NCI-H510A (cell line): Measurements from ENCODE around the gene VANGL2.

Experiments used
- DNase-seq: peaks from one replicate; lab custom pipeline; 2025; lab: John Stamatoyannopoulos, UW

VANGL2 gene

GRCh38 chr1:160406131-160406968 is 6.0 kb downstream of the VANGL2 start:
- no peak for DNase-seq

- no peak for DNase-seq
Observed at GRCh38 chr1:160407839-160408801, 7.8 kb downstream of the VANGL2 start.

GRCh38 chr1:160408864-160409263 is 8.5 kb downstream of the VANGL2 start:
- DNase-seq: no peak

GRCh38 chr1:160409486-160409885 is 9.1 kb downstream of the VANGL2 start:
- DNase-seq: no peak

GRCh38 chr1:160410406-160411005 is 10.1 kb downstream of the VANGL2 start:
- no peak for DNase-seq

GRCh38 chr1:160411271-160412027 is 11.1 kb downstream of the VANGL2 start:
- DNase-seq: no peak

- no peak for DNase-seq
Observed at GRCh38 chr1:160412028-160412362, 11.6 kb downstream of the VANGL2 start.

- DNase-seq: no peak
Observed at GRCh38 chr1:160413716-160414115, 13.4 kb downstream of the VANGL2 start.

GRCh38 chr1:160414881-160415280 is 14.5 kb downstream of the VANGL2 start:
- no peak for DNase-seq

- no peak for DNase-seq
Observed at GRCh38 chr1:160415696-160416290, 15.4 kb downstream of the VANGL2 start.

GRCh38 chr1:160416369-160416768 is 16.0 kb downstream of the VANGL2 start:
- DNase-seq: no peak

GRCh38 chr1:160418483-160418882 is 18.1 kb downstream of the VANGL2 start:
- no peak for DNase-seq

- DNase-seq: no peak
Observed at GRCh38 chr1:160419150-160419837, 18.9 kb downstream of the VANGL2 start.

- no peak for DNase-seq
Observed at GRCh38 chr1:160419838-160420169, 19.4 kb downstream of the VANGL2 start.

GRCh38 chr1:160420881-160421842 is 20.8 kb downstream of the VANGL2 start:
- no peak for DNase-seq

GRCh38 chr1:160421881-160422280 is 21.5 kb downstream of the VANGL2 start:
- DNase-seq: no peak

- DNase-seq: no peak
Observed at GRCh38 chr1:160423966-160424365, 23.6 kb downstream of the VANGL2 start.

- DNase-seq: no peak
Observed at GRCh38 chr1:160425847-160426246, 25.5 kb downstream of the VANGL2 start.

- no peak for DNase-seq
Observed at GRCh38 chr1:160427625-160428024, 27.3 kb downstream of the VANGL2 start.

GRCh38 chr1:160428053-160428452 is 27.7 kb downstream of the VANGL2 start:
- no peak for DNase-seq
